H1 (cell line): ENCODE results near the gene PTPRD. TPM values are rescaled to one million over a fixed set of nuclear protein-coding genes. Genes with fewer than 3 reads are reported as not detected.

Source experiments
- CTBP2 ChIP-seq: IDR thresholded peaks from 2 replicates; pipeline ENCODE4 v1.7.0; 2011; ENCODE audit warnings: borderline replicate concordance, mild to moderate bottlenecking, moderate library complexity, mixed read lengths, low read length; ENCODE audit not compliant: insufficient read depth, insufficient read length
- polyA plus RNA-seq, 7 experiments: library from polyadenylated mRNA; depleted of rRNA in 3 of 7; stranded (reverse) in 5 of 7; unstranded in 2 of 7; fragments of >200 nt in 5 of 7; fragments of 200-250 nt in 2 of 7; gene quantifications; 1 replicate in 5 of 7; 2 replicates in 1 of 7; 4 replicates in 1 of 7; pipeline versions ENCODE4 v1.2.1 to v1.2.3, GENCODE V29; 2011 to 2013; ENCODE audit warnings: missing spikeins in 2 of 7, mixed read lengths in 2 of 7
- total RNA-seq: library from RNA; stranded (reverse); fragmentation: NEBNext Ultra II Directional; extraction: Animal tissue kit (Norgen Biotek cat#: 25700); gene quantifications from 2 replicates; pipeline ENCODE4 v1.2.1, GENCODE V29; 2021
- TF ChIP-seq, protein P1 (sequence below): fragments of 300-600 bp; sonication (generic); IDR thresholded peaks from 2 replicates; pipeline ENCODE4 v1.7.1; 2012; ENCODE audit warnings: low read length, moderate library complexity, mild to moderate bottlenecking, inconsistent platforms; ENCODE audit not compliant: insufficient replicate concordance

PTPRD gene
- total and polyA plus RNA-seq, 2 of the 8 experiments (the other 6 are each of a cell fraction or from before 2014, with no cell fraction given) = 17.2 to 77.0 TPM

- TF ChIP-seq, protein P1, sequence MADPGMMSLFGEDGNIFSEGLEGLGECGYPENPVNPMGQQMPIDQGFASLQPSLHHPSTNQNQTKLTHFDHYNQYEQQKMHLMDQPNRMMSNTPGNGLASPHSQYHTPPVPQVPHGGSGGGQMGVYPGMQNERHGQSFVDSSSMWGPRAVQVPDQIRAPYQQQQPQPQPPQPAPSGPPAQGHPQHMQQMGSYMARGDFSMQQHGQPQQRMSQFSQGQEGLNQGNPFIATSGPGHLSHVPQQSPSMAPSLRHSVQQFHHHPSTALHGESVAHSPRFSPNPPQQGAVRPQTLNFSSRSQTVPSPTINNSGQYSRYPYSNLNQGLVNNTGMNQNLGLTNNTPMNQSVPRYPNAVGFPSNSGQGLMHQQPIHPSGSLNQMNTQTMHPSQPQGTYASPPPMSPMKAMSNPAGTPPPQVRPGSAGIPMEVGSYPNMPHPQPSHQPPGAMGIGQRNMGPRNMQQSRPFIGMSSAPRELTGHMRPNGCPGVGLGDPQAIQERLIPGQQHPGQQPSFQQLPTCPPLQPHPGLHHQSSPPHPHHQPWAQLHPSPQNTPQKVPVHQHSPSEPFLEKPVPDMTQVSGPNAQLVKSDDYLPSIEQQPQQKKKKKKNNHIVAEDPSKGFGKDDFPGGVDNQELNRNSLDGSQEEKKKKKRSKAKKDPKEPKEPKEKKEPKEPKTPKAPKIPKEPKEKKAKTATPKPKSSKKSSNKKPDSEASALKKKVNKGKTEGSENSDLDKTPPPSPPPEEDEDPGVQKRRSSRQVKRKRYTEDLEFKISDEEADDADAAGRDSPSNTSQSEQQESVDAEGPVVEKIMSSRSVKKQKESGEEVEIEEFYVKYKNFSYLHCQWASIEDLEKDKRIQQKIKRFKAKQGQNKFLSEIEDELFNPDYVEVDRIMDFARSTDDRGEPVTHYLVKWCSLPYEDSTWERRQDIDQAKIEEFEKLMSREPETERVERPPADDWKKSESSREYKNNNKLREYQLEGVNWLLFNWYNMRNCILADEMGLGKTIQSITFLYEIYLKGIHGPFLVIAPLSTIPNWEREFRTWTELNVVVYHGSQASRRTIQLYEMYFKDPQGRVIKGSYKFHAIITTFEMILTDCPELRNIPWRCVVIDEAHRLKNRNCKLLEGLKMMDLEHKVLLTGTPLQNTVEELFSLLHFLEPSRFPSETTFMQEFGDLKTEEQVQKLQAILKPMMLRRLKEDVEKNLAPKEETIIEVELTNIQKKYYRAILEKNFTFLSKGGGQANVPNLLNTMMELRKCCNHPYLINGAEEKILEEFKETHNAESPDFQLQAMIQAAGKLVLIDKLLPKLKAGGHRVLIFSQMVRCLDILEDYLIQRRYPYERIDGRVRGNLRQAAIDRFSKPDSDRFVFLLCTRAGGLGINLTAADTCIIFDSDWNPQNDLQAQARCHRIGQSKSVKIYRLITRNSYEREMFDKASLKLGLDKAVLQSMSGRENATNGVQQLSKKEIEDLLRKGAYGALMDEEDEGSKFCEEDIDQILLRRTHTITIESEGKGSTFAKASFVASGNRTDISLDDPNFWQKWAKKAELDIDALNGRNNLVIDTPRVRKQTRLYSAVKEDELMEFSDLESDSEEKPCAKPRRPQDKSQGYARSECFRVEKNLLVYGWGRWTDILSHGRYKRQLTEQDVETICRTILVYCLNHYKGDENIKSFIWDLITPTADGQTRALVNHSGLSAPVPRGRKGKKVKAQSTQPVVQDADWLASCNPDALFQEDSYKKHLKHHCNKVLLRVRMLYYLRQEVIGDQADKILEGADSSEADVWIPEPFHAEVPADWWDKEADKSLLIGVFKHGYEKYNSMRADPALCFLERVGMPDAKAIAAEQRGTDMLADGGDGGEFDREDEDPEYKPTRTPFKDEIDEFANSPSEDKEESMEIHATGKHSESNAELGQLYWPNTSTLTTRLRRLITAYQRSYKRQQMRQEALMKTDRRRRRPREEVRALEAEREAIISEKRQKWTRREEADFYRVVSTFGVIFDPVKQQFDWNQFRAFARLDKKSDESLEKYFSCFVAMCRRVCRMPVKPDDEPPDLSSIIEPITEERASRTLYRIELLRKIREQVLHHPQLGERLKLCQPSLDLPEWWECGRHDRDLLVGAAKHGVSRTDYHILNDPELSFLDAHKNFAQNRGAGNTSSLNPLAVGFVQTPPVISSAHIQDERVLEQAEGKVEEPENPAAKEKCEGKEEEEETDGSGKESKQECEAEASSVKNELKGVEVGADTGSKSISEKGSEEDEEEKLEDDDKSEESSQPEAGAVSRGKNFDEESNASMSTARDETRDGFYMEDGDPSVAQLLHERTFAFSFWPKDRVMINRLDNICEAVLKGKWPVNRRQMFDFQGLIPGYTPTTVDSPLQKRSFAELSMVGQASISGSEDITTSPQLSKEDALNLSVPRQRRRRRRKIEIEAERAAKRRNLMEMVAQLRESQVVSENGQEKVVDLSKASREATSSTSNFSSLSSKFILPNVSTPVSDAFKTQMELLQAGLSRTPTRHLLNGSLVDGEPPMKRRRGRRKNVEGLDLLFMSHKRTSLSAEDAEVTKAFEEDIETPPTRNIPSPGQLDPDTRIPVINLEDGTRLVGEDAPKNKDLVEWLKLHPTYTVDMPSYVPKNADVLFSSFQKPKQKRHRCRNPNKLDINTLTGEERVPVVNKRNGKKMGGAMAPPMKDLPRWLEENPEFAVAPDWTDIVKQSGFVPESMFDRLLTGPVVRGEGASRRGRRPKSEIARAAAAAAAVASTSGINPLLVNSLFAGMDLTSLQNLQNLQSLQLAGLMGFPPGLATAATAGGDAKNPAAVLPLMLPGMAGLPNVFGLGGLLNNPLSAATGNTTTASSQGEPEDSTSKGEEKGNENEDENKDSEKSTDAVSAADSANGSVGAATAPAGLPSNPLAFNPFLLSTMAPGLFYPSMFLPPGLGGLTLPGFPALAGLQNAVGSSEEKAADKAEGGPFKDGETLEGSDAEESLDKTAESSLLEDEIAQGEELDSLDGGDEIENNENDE = no peak
- no peak for TF ChIP-seq CTBP2
Measured at GRCh38 chr9:8680658-8681057, 1932.1 kb downstream of the PTPRD start (continued).
